Activated T-helper 9 cell treated with anti-CD3 and anti-CD28 coated beads, Interleukin-2, amount 50 U/mL, for 16 hours (primary cell): ENCODE data around the gene CRACDL.

ENCODE experiments used
- DNase-seq: peaks from one replicate; pipeline ENCODE4 v3.0.0-alpha.2; 2020; ENCODE audit warnings: low read depth

The CRACDL gene

GRCh38 chr2:98859323-98859722 is 76.7 kb downstream of the CRACDL start:
- no peak for DNase-seq

GRCh38 chr2:98857001-98857400 is 79.0 kb downstream of the CRACDL start:
- no peak for DNase-seq

- no peak for DNase-seq
Measured at GRCh38 chr2:98854682-98855081, 81.3 kb downstream of the CRACDL start.

- DNase-seq = no peak
Measured at GRCh38 chr2:98852932-98853331, 83.1 kb downstream of the CRACDL start.

- no peak for DNase-seq
Measured at GRCh38 chr2:98850074-98850473, 86.0 kb downstream of the CRACDL start.

GRCh38 chr2:98849113-98849512 is 86.9 kb downstream of the CRACDL start:
- DNase-seq = no peak

GRCh38 chr2:98847853-98848252 is 88.2 kb downstream of the CRACDL start:
- DNase-seq = no peak

GRCh38 chr2:98846041-98846440 is 90.0 kb downstream of the CRACDL start:
- DNase-seq = no peak

GRCh38 chr2:98842136-98842535 is 93.9 kb downstream of the CRACDL start:
- DNase-seq = no peak

GRCh38 chr2:98839292-98839691 is 96.7 kb downstream of the CRACDL start:
- DNase-seq = no peak

- no peak for DNase-seq
Measured at GRCh38 chr2:98835831-98836385, 100.1 kb downstream of the CRACDL start.

GRCh38 chr2:98833917-98834263 is 102.1 kb downstream of the CRACDL start:
- DNase-seq = no peak

GRCh38 chr2:98833172-98833916 is 102.7 kb downstream of the CRACDL start:
- DNase-seq = no peak

GRCh38 chr2:98832172-98832571 is 103.9 kb downstream of the CRACDL start:
- no peak for DNase-seq

GRCh38 chr2:98830571-98831145 is 105.4 kb downstream of the CRACDL start:
- no peak for DNase-seq

GRCh38 chr2:98829581-98830270 is 106.3 kb downstream of the CRACDL start:
- DNase-seq = no peak

GRCh38 chr2:98828793-98829371 is 107.1 kb downstream of the CRACDL start:
- no peak for DNase-seq

- no peak for DNase-seq
Measured at GRCh38 chr2:98828369-98828744, 107.7 kb downstream of the CRACDL start.

- no peak for DNase-seq
Measured at GRCh38 chr2:98827625-98828368, 108.2 kb downstream of the CRACDL start.

- DNase-seq = no peak
Measured at GRCh38 chr2:98826856-98827255, 109.2 kb downstream of the CRACDL start.

- DNase-seq = no peak
Measured at GRCh38 chr2:98825858-98826257, 110.2 kb downstream of the CRACDL start.

- no peak for DNase-seq
Measured at GRCh38 chr2:98825404-98825803, 110.6 kb downstream of the CRACDL start.
